ENCODE measurements around the gene BCAS3. TPM values are rescaled to one million over a fixed set of nuclear protein-coding genes. Genes with fewer than 3 reads are reported as not detected.
"Not testable (repeated sequence)": the region's sequence is repeated elsewhere in the genome, so short reads cannot be mapped to it uniquely, and the experiment has no call there.

BCAS3 gene
- total and polyA plus RNA-seq, 10 donors, result 3.7 to 56.0 (median 42.3) TPM

DNA sequence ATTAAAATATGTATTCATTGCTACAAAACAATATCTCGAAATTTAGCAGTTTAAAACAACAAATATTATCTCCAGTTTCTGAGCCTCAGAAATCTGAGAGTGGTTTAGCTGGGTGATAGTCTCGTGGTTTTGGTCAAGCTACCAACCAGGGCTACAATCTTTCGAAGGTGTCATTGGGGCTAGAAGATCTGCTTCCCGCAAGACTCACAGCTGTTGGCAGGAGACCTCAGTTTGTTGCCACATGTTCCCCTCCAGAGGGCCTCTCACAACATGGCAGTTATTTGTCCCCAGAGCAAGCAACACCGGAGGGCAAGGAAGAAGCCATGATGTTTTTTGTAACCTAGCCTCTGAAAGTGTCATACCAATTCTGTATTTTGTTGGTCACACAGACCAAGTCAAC, 12.0 kb upstream of the BCAS3 start:
- Histone ChIP-seq H3K27me3 (replicated peaks in 1 of 7) (no peaks in the 10 kb centered on the region), H3K27ac (no peak overlapping the region), H3K9me3 (no peaks in the 10 kb centered on the region), H3K36me3 (peaks cover 0 to 54% (median 23%) of the 10 kb centered on the region in 6 donors), H3K4me3 (no peak overlapping the region), H3K4me1 (no peaks in the 10 kb centered on the region)
- no peak for TF ChIP-seq CTCF (IDR thresholded peaks at IDR 0.05 in 8 of 11, conservative IDR thresholded peaks at IDR 0.05 in 3 of 11)
- no peak for TF ChIP-seq POLR2AphosphoS5 (IDR thresholded peaks at IDR 0.05)
- no peak for TF ChIP-seq POLR2A (IDR thresholded peaks at IDR 0.05)
- 80 to 92% (median 88%) methylated on average over 5 of the region's 5 CpGs for WGBS, 5 donors
- DNase-seq, result no peak
- intact Hi-C loops (cut with DNase I; ENCODE audit: low total_unique reads), result no loop called here

- H3K27me3 ChIP-seq (replicated peaks in 1 of 7); intact Hi-C loops (cut with DNase I; ENCODE audit: low total_unique reads); H3K27ac ChIP-seq; H3K9me3 ChIP-seq; H3K4me1 ChIP-seq; H3K4me3 ChIP-seq; DNase-seq: not testable (repeated sequence)
- peaks cover 0 to 35% (median 14%) of the 10 kb centered on the region in 6 donors for H3K36me3 ChIP-seq
- 79 to 91% (median 86%) methylated on average over 7 of the region's 7 CpGs for WGBS, 5 donors
Measured at GRCh38 chr17:60668741-60669140, 8.9 kb upstream of the BCAS3 start.

GRCh38 chr17:60671482-60671881, 6.2 kb upstream of the BCAS3 start:
- no peak overlapping the region for H3K4me3 ChIP-seq
- 55 to 72% (median 60%) methylated on average over 2 of the region's 2 CpGs for WGBS, 5 donors
- DNase-seq, result no peak
- TF ChIP-seq POLR2A (IDR thresholded peaks at IDR 0.05) (no peak), CTCF (IDR thresholded peaks at IDR 0.05 in 8 of 11, conservative IDR thresholded peaks at IDR 0.05 in 3 of 11) (no peak), POLR2AphosphoS5 (IDR thresholded peaks at IDR 0.05) (no peak)
- H3K27ac ChIP-seq, result no peak overlapping the region
- no peaks in the 10 kb centered on the region for H3K27me3 ChIP-seq (replicated peaks in 1 of 7)
- intact Hi-C loops (cut with DNase I; ENCODE audit: low total_unique reads), result no loop called here
- H3K4me1 ChIP-seq, result peaks cover 0 to 5% (median 3%) of the 10 kb centered on the region in 6 donors
- peaks cover 0 to 8% (median under 1%) of the 10 kb centered on the region in 6 donors for H3K36me3 ChIP-seq
- peaks cover 0 to 5% (median 0%) of the 10 kb centered on the region in 8 donors for H3K9me3 ChIP-seq

GRCh38 chr17:60674637-60675036, 3.0 kb upstream of the BCAS3 start:
- H3K27me3 ChIP-seq (replicated peaks in 1 of 7); H3K4me3 ChIP-seq; H3K9me3 ChIP-seq; intact Hi-C loops (cut with DNase I; ENCODE audit: low total_unique reads); H3K27ac ChIP-seq; H3K36me3 ChIP-seq; DNase-seq: not testable (repeated sequence)
- 86 to 93% (median 91%) methylated on average over 7 of the region's 7 CpGs for WGBS, 5 donors
- H3K4me1 ChIP-seq, result peaks cover 4 to 23% (median 18%) of the 10 kb centered on the region in 6 donors

GRCh38 chr17:60675997-60676396, 1.7 kb upstream of the BCAS3 start:
- peaks cover 0 to 5% (median 0%) of the 10 kb centered on the region in 8 donors for H3K9me3 ChIP-seq
- TF ChIP-seq POLR2AphosphoS5 (IDR thresholded peaks at IDR 0.05), result no peak
- TF ChIP-seq POLR2A (IDR thresholded peaks at IDR 0.05), result no peak
- TF ChIP-seq CTCF (IDR thresholded peaks at IDR 0.05 in 8 of 11, conservative IDR thresholded peaks at IDR 0.05 in 3 of 11), result no peak
- H3K27ac ChIP-seq, result no peak overlapping the region
- no peak for DNase-seq
- no peaks in the 10 kb centered on the region for H3K27me3 ChIP-seq (replicated peaks in 1 of 7)
- 94 to 99% (median 97%) methylated on average over 6 of the region's 6 CpGs for WGBS, 5 donors
- H3K36me3 ChIP-seq, result peaks cover 0 to 5% (median 0%) of the 10 kb centered on the region in 6 donors
- H3K4me3 ChIP-seq, result no peak overlapping the region
- intact Hi-C loops (cut with DNase I; ENCODE audit: low total_unique reads), result no loop called here
- peaks cover 4 to 23% (median 18%) of the 10 kb centered on the region in 6 donors for H3K4me1 ChIP-seq

All from spleen (tissue), 11 donors.